Measurements from ENCODE around the gene WWC2. TPM values are rescaled to one million over a fixed set of nuclear protein-coding genes. Genes with fewer than 3 reads are reported as not detected.

Gene WWC2
- total RNA-seq, 1 donor from 2014 or later: 30.2 TPM

Other genes starting within 250 kb of the WWC2 start
- gene DCTD, start 181.9 kb upstream of the WWC2 start, total RNA-seq: 44.1 TPM
- gene CLDN22, start 221.0 kb downstream of the WWC2 start, total RNA-seq: not detected
- not detected for gene CLDN24, start 223.2 kb downstream of the WWC2 start, total RNA-seq

Data from Right ventricle myocardium inferior (tissue), 1 donor.